GM12878 (cell line): ENCODE results near the gene PRR12. TPM values are rescaled to one million over a fixed set of nuclear protein-coding genes. Genes with fewer than 3 reads are reported as not detected.
A peak's percentile ranks its signal among the peaks of the same experiment; 100 is the strongest.

Experiments used
- CBX5 ChIP-seq: sonication (generic); IDR thresholded peaks from 2 replicates; pipeline ENCODE4 v1.6.1; 2016; ENCODE audit warnings: low read depth, moderate library complexity, mild to moderate bottlenecking, inconsistent platforms
- CEBPB ChIP-seq, 2 experiments: fragments of 150-350 bp in 1 of 2; IDR thresholded peaks; 2 replicates each; pipeline ENCODE4 v1.6.1; 2012 to 2014; ENCODE audit warnings: low read depth in 2 of 2, low read length in 2 of 2, borderline replicate concordance in 1 of 2, inconsistent platforms in 1 of 2
- CREM ChIP-seq: IDR thresholded peaks from 2 replicates; pipeline ENCODE4 v1.6.1; 2014; ENCODE audit warnings: antibody characterized with exemption, low read depth
- EGR1 ChIP-seq, 2 experiments: IDR thresholded peaks; 1 replicate in 1 of 2; 2 replicates in 1 of 2; pipeline ENCODE4 v1.6.1; 2011 to 2012; ENCODE audit warnings: low read depth in 2 of 2, low read length in 2 of 2, borderline replicate concordance in 1 of 2, mild to moderate bottlenecking in 1 of 2, moderate library complexity in 1 of 2
- IKZF2 ChIP-seq, 2 experiments: fragments of 450-650 bp; IDR thresholded peaks; 2 replicates each; pipeline ENCODE4 v1.6.1; 2017; ENCODE audit warnings: mild to moderate bottlenecking in 2 of 2, moderate library complexity in 2 of 2
- IRF4 ChIP-seq: IDR thresholded peaks from 2 replicates; pipeline ENCODE4 v1.6.1; 2011; ENCODE audit warnings: low read depth, low read length
- MTA2 ChIP-seq: fragments of 450-650 bp; IDR thresholded peaks from 2 replicates; pipeline ENCODE4 v1.6.1; 2016; ENCODE audit warnings: low read depth, mild to moderate bottlenecking, moderate library complexity
- RB1 ChIP-seq: fragments of 450-650 bp; formaldehyde crosslinking; IDR thresholded peaks from 2 replicates; pipeline ENCODE4 v1.6.1; 2017; ENCODE audit warnings: mild to moderate bottlenecking, borderline replicate concordance
- RCOR1 ChIP-seq: conservative IDR thresholded peaks from 2 replicates; pipeline ENCODE4 v1.6.1; 2012; ENCODE audit warnings: low read depth, low read length, improper control_type of control experiment
- RFX5 ChIP-seq: IDR thresholded peaks from 2 replicates; pipeline ENCODE4 v1.6.1; 2011; ENCODE audit warnings: low read depth, low read length, improper control_type of control experiment
- TARDBP ChIP-seq: IDR thresholded peaks from 2 replicates; pipeline ENCODE4 v1.6.1; 2016; ENCODE audit warnings: borderline replicate concordance
- ZNF384 ChIP-seq: IDR thresholded peaks from 2 replicates; pipeline ENCODE4 v1.6.1; 2012; ENCODE audit warnings: low read depth, mild to moderate bottlenecking, low read length, improper control_type of control experiment, borderline replicate concordance
- polyA plus RNA-seq, 11 experiments: library from polyadenylated mRNA; depleted of rRNA in 4 of 11; unstranded in 6 of 11; stranded (reverse) in 5 of 11; fragments of >200 nt; fragmentation: Nextera tagmentation in 4 of 11; fragmentation: Illumina TruSeq in 1 of 11; extraction: Ambion mirVana in 4 of 11; extraction: Trizol in 1 of 11; gene quantifications; 1 replicate in 1 of 11; 2 replicates in 10 of 11; pipeline versions ENCODE4 v1.2.1 to v1.2.3, GENCODE V29; 2011 to 2016; ENCODE audit warnings: inconsistent platforms in 2 of 11, missing spikeins in 2 of 11, low read depth in 1 of 11
- total RNA-seq, 4 experiments: library from RNA; depleted of rRNA in 3 of 4; stranded (reverse); fragments of >200 nt in 3 of 4; fragmentation: Illumina TruSeq in 1 of 4; extraction: Trizol in 1 of 4; gene quantifications; 2 replicates each; pipeline versions ENCODE4 v1.2.1 to v1.2.3, GENCODE V29; 2013 to 2021
- TF ChIP-seq, protein P1 (sequence below): fragments of 450-650 bp; IDR thresholded peaks from 2 replicates; pipeline ENCODE4 v1.6.1; 2018; ENCODE audit warnings: mild to moderate bottlenecking, low read depth, moderate library complexity; ENCODE audit not compliant: partially characterized antibody
- TF ChIP-seq, protein P2 (sequence below): fragments of 450-650 bp; IDR thresholded peaks from 2 replicates; pipeline ENCODE4 v1.6.1; 2017; ENCODE audit warnings: mild to moderate bottlenecking, low read depth, inconsistent platforms; ENCODE audit not compliant: poor library complexity, severe bottlenecking

The PRR12 gene
- total and polyA plus RNA-seq, 10 of the 15 experiments (the other 5 are each of a cell fraction or from before 2014, with no cell fraction given), result 0.02 to 25.3 (median 1.6) TPM

DNA sequence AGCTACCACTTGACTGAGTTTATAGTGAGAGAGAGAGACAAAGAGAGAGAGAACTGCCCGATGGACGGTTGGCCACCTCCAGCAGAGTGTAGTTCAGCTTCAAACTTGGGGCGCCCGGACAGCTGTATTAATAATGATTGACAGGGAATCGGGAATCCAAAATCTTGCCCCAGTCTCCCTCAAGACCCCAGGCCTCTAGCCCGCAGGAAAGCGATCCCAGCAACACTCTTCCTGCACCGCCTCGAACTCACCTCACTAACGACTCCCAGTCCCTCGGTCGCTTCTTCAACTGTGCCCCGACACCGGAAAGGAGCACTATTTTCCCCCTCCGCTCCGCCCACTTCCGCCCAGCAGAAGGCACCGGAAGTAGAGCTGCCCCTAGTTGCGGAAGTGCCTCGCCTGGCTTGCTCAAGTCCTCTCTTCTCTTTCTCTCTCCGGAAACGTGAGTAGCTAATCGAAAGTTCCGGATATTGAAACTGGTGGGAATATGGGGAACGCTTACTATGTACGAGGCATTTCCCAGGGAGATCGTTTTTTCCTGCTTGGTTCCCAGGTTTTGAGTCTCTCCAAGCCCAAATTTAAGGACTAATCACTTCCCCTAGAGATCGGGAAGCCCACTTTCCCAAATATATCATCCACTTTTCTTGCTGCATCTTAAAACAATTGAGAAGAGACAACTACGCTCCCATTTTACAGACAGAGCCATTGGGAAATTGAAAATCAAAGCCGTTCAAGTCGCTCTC is 10.5 kb upstream of the PRR12 start, which contains the start of gene NOSIP (continued):
- TF ChIP-seq RB1, result peak; percentile 78; the same call in 1 of the 2 replicates
- TF ChIP-seq EGR1 (IDR thresholded peaks at IDR 0.05; ENCODE audit: borderline replicate concordance in 1 of 2, low read depth in 2 of 2, low read length in 2 of 2), result peak; percentile 85 to 91; a peak in 2 of 3 replicates
- TF ChIP-seq RFX5, result no peak
- TF ChIP-seq TARDBP, result peak; percentile 95
- peak; percentile 85 for TF ChIP-seq CREM
- TF ChIP-seq MTA2, result no peak
- TF ChIP-seq IKZF2 (IDR thresholded peaks at IDR 0.05), result peak; percentile 64 to 73
- peak; percentile 81; the same call in 1 of the 2 replicates for TF ChIP-seq RCOR1
- TF ChIP-seq IRF4, result peak; percentile 72; the same call in 1 of the 2 replicates
- no peak for TF ChIP-seq ZNF384
- TF ChIP-seq CBX5, result peak; percentile 85
- TF ChIP-seq, protein P1, sequence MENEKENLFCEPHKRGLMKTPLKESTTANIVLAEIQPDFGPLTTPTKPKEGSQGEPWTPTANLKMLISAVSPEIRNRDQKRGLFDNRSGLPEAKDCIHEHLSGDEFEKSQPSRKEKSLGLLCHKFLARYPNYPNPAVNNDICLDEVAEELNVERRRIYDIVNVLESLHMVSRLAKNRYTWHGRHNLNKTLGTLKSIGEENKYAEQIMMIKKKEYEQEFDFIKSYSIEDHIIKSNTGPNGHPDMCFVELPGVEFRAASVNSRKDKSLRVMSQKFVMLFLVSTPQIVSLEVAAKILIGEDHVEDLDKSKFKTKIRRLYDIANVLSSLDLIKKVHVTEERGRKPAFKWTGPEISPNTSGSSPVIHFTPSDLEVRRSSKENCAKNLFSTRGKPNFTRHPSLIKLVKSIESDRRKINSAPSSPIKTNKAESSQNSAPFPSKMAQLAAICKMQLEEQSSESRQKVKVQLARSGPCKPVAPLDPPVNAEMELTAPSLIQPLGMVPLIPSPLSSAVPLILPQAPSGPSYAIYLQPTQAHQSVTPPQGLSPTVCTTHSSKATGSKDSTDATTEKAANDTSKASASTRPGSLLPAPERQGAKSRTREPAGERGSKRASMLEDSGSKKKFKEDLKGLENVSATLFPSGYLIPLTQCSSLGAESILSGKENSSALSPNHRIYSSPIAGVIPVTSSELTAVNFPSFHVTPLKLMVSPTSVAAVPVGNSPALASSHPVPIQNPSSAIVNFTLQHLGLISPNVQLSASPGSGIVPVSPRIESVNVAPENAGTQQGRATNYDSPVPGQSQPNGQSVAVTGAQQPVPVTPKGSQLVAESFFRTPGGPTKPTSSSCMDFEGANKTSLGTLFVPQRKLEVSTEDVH, result peak; percentile 98
- TF ChIP-seq, protein P2, sequence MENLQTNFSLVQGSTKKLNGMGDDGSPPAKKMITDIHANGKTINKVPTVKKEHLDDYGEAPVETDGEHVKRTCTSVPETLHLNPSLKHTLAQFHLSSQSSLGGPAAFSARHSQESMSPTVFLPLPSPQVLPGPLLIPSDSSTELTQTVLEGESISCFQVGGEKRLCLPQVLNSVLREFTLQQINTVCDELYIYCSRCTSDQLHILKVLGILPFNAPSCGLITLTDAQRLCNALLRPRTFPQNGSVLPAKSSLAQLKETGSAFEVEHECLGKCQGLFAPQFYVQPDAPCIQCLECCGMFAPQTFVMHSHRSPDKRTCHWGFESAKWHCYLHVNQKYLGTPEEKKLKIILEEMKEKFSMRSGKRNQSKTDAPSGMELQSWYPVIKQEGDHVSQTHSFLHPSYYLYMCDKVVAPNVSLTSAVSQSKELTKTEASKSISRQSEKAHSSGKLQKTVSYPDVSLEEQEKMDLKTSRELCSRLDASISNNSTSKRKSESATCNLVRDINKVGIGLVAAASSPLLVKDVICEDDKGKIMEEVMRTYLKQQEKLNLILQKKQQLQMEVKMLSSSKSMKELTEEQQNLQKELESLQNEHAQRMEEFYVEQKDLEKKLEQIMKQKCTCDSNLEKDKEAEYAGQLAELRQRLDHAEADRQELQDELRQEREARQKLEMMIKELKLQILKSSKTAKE, result peak; percentile 72
- no peak for TF ChIP-seq CEBPB (IDR thresholded peaks at IDR 0.05; ENCODE audit: borderline replicate concordance in 1 of 2, low read depth in 2 of 2, low read length in 2 of 2)
